MCF 10A (cell line): ENCODE results near the gene IRX2. TPM values are rescaled to one million over a fixed set of nuclear protein-coding genes. Genes with fewer than 3 reads are reported as not detected.

ENCODE experiments used
- BruUV-seq: library from RNA; stranded (reverse); fragments of 400-500 nt; replicated peaks from 2 replicates; lab custom pipeline; 2021; lab: Mats Ljungman, UMichigan
- CTCF ChIA-PET: fragments of 300-600 bp; sonication (Branson Sonifier 250); formaldehyde crosslinking; extraction: SDS; loops from one replicate; lab custom pipeline; 2021; ENCODE audit warnings: antibody characterized with exemption, inconsistent platforms; lab: Yijun Ruan, JAX
- POLR2A ChIA-PET: fragments of 300-600, 350-650 bp; sonication (Branson Sonifier 250); formaldehyde crosslinking; extraction: SDS; loops from one replicate; lab custom pipeline; 2020; ENCODE audit warnings: antibody characterized with exemption, inconsistent platforms; lab: Yijun Ruan, JAX
- DNase-seq: peaks from one replicate; pipeline ENCODE4 v3.0.0-alpha.2; 2018; ENCODE audit not compliant: unreplicated experiment
- H3K27ac Mint-ChIP-seq: one replicate; pipeline ENCODE4 v1.8.0; 2022; ENCODE audit warnings: mild to moderate bottlenecking, low read depth, mixed read lengths; ENCODE audit not compliant: unreplicated experiment
- H3K27me3 Mint-ChIP-seq: one replicate; pipeline ENCODE4 v1.8.0; 2022; ENCODE audit warnings: mixed read lengths; ENCODE audit not compliant: insufficient read depth, unreplicated experiment
- H3K36me3 Mint-ChIP-seq: one replicate; pipeline ENCODE4 v1.8.0; 2022; ENCODE audit warnings: mild to moderate bottlenecking, moderate library complexity, mixed read lengths; ENCODE audit not compliant: insufficient read depth, unreplicated experiment
- H3K4me1 Mint-ChIP-seq: one replicate; pipeline ENCODE4 v1.8.0; 2022; ENCODE audit warnings: mixed read lengths; ENCODE audit not compliant: insufficient read depth, unreplicated experiment
- H3K4me3 Mint-ChIP-seq: one replicate; pipeline ENCODE4 v1.8.0; 2022; ENCODE audit warnings: mild to moderate bottlenecking, moderate library complexity, mixed read lengths; ENCODE audit not compliant: unreplicated experiment
- H3K9me3 Mint-ChIP-seq: one replicate; pipeline ENCODE4 v1.8.0; 2022; ENCODE audit warnings: mixed read lengths; ENCODE audit not compliant: unreplicated experiment
- intact Hi-C: fragments of 100-400 bp; cut with micrococcal nuclease; formaldehyde crosslinking; loops from 2 replicates; pipeline ENCODE4 v1.14.1; 2022
- total RNA-seq: library from RNA; stranded (reverse); gene quantifications from 2 replicates; pipeline ENCODE4 v1.2.3, GENCODE V29; 2022
- TF ChIP-seq, protein P1 (sequence below): fragments of 200-600 bp; IDR thresholded peaks from one replicate; pipeline ENCODE4 v1.8.0; 2022; ENCODE audit warnings: antibody characterized with exemption, mild to moderate bottlenecking; ENCODE audit not compliant: unreplicated experiment

Gene IRX2
- total RNA-seq, 1 experiment from 2014 or later = 43.4 TPM

GRCh38 chr5:2715856-2716255 lies 35.6 kb downstream of the IRX2 start:
- CTCF ChIA-PET = interaction anchor here (1.2 kb wide), 1 partner anchor 18 kb away, joined by 4 read pairs; no protein-coding TSS in a partner anchor
- H3K27me3 Mint-ChIP-seq = no peaks in the 10 kb centered on the region
- POLR2A ChIA-PET = interaction anchor here (0.7 to 1.6 kb wide), 4 partner anchors 18 to 30 kb away, joined by 3 to 5 read pairs (median 4); no protein-coding TSS in a partner anchor

DNA sequence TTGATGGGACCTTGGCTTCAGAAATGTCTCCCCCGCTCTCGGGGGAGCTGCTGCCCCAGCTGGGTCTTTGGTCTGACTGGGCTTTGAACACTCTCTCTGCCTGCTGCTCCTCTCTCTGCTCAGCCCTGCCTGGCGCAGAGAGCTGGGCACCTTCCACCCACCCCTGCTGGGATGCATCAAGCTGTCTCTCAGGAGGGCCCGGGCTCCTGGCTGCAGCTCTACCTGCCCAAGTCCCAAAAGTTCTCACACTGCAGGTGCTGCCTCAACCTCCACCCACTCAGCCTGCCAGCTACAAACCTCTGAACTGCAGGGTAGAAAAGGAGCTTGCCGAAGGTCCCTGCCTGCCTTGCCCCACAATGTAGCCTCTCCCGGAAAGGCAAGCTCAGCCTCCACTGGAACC lies 36.7 kb downstream of the IRX2 start:
- intact Hi-C loops = no loop called here
- H3K36me3 Mint-ChIP-seq = peaks cover under 1% of the 10 kb centered on the region
- no peak for DNase-seq
- peaks cover 28% of the 10 kb centered on the region for H3K4me1 Mint-ChIP-seq
- ChIA-PET CTCF (interaction anchor here (0.7 to 1.4 kb wide), 3 partner anchors 18 to 213 kb away, joined by 3 to 7 read pairs (median 3); no protein-coding TSS in a partner anchor), POLR2A (interaction anchor here (0.9 to 1.6 kb wide), 2 partner anchors 13 to 29 kb away, joined by 4 read pairs; no protein-coding TSS in a partner anchor)
- H3K9me3 Mint-ChIP-seq = no peaks in the 10 kb centered on the region
- H3K27ac Mint-ChIP-seq = peak overlapping the region; percentile 81
- TF ChIP-seq, protein P1, sequence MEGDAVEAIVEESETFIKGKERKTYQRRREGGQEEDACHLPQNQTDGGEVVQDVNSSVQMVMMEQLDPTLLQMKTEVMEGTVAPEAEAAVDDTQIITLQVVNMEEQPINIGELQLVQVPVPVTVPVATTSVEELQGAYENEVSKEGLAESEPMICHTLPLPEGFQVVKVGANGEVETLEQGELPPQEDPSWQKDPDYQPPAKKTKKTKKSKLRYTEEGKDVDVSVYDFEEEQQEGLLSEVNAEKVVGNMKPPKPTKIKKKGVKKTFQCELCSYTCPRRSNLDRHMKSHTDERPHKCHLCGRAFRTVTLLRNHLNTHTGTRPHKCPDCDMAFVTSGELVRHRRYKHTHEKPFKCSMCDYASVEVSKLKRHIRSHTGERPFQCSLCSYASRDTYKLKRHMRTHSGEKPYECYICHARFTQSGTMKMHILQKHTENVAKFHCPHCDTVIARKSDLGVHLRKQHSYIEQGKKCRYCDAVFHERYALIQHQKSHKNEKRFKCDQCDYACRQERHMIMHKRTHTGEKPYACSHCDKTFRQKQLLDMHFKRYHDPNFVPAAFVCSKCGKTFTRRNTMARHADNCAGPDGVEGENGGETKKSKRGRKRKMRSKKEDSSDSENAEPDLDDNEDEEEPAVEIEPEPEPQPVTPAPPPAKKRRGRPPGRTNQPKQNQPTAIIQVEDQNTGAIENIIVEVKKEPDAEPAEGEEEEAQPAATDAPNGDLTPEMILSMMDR = no peak
- H3K27me3 Mint-ChIP-seq = no peaks in the 10 kb centered on the region
- no TSS peak for BruUV-seq
- H3K4me3 Mint-ChIP-seq = no peak overlapping the region

More at GRCh38 chr5:2715856-2716255, 35.6 kb downstream of the IRX2 start:
- no peak overlapping the region for H3K4me3 Mint-ChIP-seq
- intact Hi-C loops = no loop called here
- H3K27ac Mint-ChIP-seq = peak overlapping the region; percentile 81
- H3K4me1 Mint-ChIP-seq = peaks cover 28% of the 10 kb centered on the region
- no peaks in the 10 kb centered on the region for H3K9me3 Mint-ChIP-seq
- no TSS peak for BruUV-seq
- TF ChIP-seq, protein P1 = no peak
- H3K36me3 Mint-ChIP-seq = peaks cover 4% of the 10 kb centered on the region
- DNase-seq = peak; percentile 75

DNA sequence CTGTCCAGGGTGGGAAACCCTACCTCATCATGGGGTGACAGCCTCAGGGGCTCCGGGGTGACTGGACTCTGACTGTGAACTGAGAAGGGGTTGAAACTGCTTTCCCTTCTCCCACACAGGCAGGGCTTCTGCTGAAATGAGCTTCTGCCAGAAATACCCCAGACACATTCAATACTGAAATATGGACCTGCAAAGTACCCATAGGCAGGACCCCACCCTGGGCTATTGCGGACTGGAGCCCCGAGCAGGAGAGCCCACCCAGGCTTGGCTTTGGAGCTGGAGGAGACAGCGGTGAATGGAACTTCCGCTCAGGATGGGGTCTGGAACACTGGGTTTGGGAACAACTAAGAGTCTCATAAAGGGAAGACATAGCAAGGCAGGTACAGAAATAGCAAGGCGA lies 37.5 kb downstream of the IRX2 start:
- no peaks in the 10 kb centered on the region for H3K9me3 Mint-ChIP-seq
- H3K4me1 Mint-ChIP-seq = peaks cover 28% of the 10 kb centered on the region
- TF ChIP-seq, protein P1 = no peak
- POLR2A ChIA-PET = interaction anchor here (1.1 kb wide), 1 partner anchor 18 kb away, joined by 3 read pairs; no protein-coding TSS in a partner anchor
- no TSS peak for BruUV-seq
- CTCF ChIA-PET = interaction anchor here (0.5 to 1.4 kb wide), 3 partner anchors 18 to 212 kb away, joined by 3 to 7 read pairs (median 3); no protein-coding TSS in a partner anchor
- H3K27me3 Mint-ChIP-seq = no peaks in the 10 kb centered on the region
- H3K27ac Mint-ChIP-seq = no peak overlapping the region
- intact Hi-C loops = no loop called here
- H3K4me3 Mint-ChIP-seq = no peak overlapping the region
- DNase-seq = no peak
- no peaks in the 10 kb centered on the region for H3K36me3 Mint-ChIP-seq

DNA sequence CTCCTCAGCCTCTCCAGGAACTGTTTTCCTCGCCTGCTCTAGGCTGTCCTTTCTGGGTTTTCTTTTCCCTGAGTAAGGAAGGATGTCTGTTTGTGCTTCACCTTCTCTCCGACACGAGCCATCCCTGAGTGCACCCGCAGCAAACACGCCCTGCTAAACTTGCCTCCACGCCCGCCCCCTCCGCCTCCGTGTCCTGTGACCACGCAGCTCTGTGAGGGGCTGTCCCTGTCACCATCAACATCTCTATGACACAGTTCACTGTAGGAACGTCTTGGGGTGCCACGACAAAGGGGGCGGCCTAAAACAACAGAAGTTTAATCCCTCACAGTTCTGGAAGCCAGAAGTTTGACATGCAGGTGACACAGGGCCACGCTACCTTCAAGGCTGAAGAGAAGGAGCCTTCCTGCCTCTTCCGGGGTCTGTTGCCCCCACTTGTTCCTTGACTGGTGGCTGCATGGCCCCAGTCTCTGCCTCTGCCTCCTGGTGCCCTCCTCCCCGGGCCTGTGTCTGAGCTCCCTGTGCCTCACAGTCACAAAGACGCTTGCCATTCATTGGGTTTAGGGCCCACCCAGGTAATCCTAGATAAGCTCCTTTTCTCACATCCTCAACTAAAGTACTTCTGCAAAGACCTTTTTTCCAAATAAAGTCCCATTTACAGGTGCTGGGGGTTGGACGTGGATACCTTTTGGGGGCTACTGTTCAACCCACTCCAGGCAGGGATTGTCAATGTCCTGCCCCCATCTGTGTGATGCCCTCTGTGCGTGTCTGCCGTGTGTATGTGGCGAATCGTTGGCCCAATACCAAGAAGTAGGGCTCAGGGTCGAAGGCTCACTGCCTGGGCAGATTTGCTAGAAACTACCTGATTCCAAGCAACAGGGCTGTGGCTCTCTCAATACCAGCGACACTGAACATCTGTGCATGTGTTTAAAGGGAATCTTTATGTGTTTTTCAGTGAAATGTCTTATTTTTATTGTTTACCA lies 39.7 kb downstream of the IRX2 start:
- H3K4me3 Mint-ChIP-seq = no peak overlapping the region
- ChIA-PET CTCF (interaction anchor here (0.7 to 1.1 kb wide), 2 partner anchors 15 to 33 kb away, joined by 3 read pairs; no protein-coding TSS in a partner anchor), POLR2A (interaction anchor here (0.6 kb wide), 1 partner anchor 126 kb away, joined by 3 read pairs; no protein-coding TSS in a partner anchor)
- DNase-seq = no peak
- no peaks in the 10 kb centered on the region for H3K9me3 Mint-ChIP-seq
- no TSS peak for BruUV-seq
- H3K27ac Mint-ChIP-seq = no peak overlapping the region
- H3K27me3 Mint-ChIP-seq = no peaks in the 10 kb centered on the region
- H3K36me3 Mint-ChIP-seq = no peaks in the 10 kb centered on the region
- peaks cover 17% of the 10 kb centered on the region for H3K4me1 Mint-ChIP-seq
- intact Hi-C loops = no loop called here
- TF ChIP-seq, protein P1 = no peak
